NCI-H1092 (cell line): Measurements from ENCODE around the gene ASZ1.
A peak's percentile ranks its signal among the peaks of the same experiment; 100 is the strongest.
"Not testable (repeated sequence)": the region's sequence is repeated elsewhere in the genome, so short reads cannot be mapped to it uniquely, and the experiment has no call there.

Experiments
- DNase-seq: peaks from one replicate; lab custom pipeline; 2025; lab: John Stamatoyannopoulos, UW

Gene ASZ1

GRCh38 chr7:117427258-117427701 is at the start of gene ASZ1:
ASZ1 (minus strand) TSS chr7:117427493; CDS start chr7:117427460, 33 bp downstream.
- no peak for DNase-seq

GRCh38 chr7:117476557-117477215 is 49.4 kb upstream of the ASZ1 start:
- DNase-seq, result no peak

GRCh38 chr7:117472335-117472734 is 45.0 kb upstream of the ASZ1 start:
- DNase-seq, result no peak

- DNase-seq, result peak; percentile 52
Measured at GRCh38 chr7:117470777-117471176, 43.5 kb upstream of the ASZ1 start.

- no peak for DNase-seq
Measured at GRCh38 chr7:117468174-117468573, 40.9 kb upstream of the ASZ1 start.

GRCh38 chr7:117460815-117461214 is 33.5 kb upstream of the ASZ1 start:
- DNase-seq, result not testable (repeated sequence)

- DNase-seq, result no peak
Measured at GRCh38 chr7:117459735-117460134, 32.4 kb upstream of the ASZ1 start.

- peak; percentile 32 for DNase-seq
Measured at GRCh38 chr7:117458977-117459583, 31.8 kb upstream of the ASZ1 start.

- no peak for DNase-seq
Measured at GRCh38 chr7:117448655-117449054, 21.4 kb upstream of the ASZ1 start.

GRCh38 chr7:117446220-117446815 is 19.0 kb upstream of the ASZ1 start:
- no peak for DNase-seq

GRCh38 chr7:117445206-117445605 is 17.9 kb upstream of the ASZ1 start:
- no peak for DNase-seq

- DNase-seq, result no peak
Measured at GRCh38 chr7:117444646-117445045, 17.4 kb upstream of the ASZ1 start.

GRCh38 chr7:117435475-117436043 is 8.3 kb upstream of the ASZ1 start:
- no peak for DNase-seq

GRCh38 chr7:117424090-117424829 is 3.0 kb downstream of the ASZ1 start:
- DNase-seq, result no peak

GRCh38 chr7:117414591-117414990 is 12.7 kb downstream of the ASZ1 start:
- DNase-seq, result not testable (repeated sequence)

- no peak for DNase-seq
Measured at GRCh38 chr7:117412946-117413559, 14.2 kb downstream of the ASZ1 start.

- no peak for DNase-seq
Measured at GRCh38 chr7:117412390-117412789, 14.9 kb downstream of the ASZ1 start.

- DNase-seq, result no peak
Measured at GRCh38 chr7:117411539-117411938, 15.8 kb downstream of the ASZ1 start.

- DNase-seq, result no peak
Measured at GRCh38 chr7:117408831-117409230, 18.5 kb downstream of the ASZ1 start.

GRCh38 chr7:117405519-117405918 is 21.8 kb downstream of the ASZ1 start:
- DNase-seq, result no peak

- DNase-seq, result no peak
Measured at GRCh38 chr7:117403737-117404136, 23.6 kb downstream of the ASZ1 start.

- DNase-seq, result no peak
Measured at GRCh38 chr7:117402109-117402508, 25.2 kb downstream of the ASZ1 start.
